Measurements from ENCODE around the gene CX3CR1.

The CX3CR1 gene

DNA sequence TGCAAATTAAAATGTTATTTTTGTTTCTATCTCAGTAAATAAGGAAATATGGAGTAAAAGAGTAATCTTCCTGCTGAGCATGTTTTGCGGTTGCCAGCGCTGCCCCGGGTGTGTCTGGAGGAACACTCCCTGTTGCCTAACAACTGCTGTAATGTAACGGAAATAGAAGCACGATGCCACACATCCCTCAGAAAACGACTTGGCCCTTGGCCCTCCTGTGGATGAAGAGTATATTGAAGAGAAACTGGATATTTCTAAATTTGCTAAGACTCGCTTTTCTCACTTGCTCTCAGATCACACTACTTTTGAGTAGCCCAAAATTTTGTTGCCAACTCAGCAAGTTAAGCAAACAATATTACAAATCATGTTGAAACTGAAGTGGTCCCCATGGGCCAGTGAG is 18.9 kb downstream of the CX3CR1 start (continued):
- TF ChIP-seq SCRT2 (tag by site-specific recombination; IDR thresholded peaks at IDR 0.05) = peak; percentile 48; the same call in 1 of the 2 replicates
- TF ChIP-seq ZNF366 (tag by site-specific recombination; conservative IDR thresholded peaks at IDR 0.05) = peak; percentile 57
- TF ChIP-seq KLF1 (tag by site-specific recombination; IDR thresholded peaks at IDR 0.05) = peak; percentile 34; the same call in 1 of the 2 replicates
- 0 out of 2 replicates have a peak, but pooled peaks have one; percentile 45 for TF ChIP-seq ZNF629 (tag by site-specific recombination; IDR thresholded peaks at IDR 0.05)
- 0 out of 2 replicates have a peak, but pooled peaks have one; percentile 13 for TF ChIP-seq ZNF600 (tag by site-specific recombination; IDR thresholded peaks at IDR 0.05)
- peak; percentile 58; the same call in 1 of the 2 replicates for TF ChIP-seq PRDM1 (tag by site-specific recombination; IDR thresholded peaks at IDR 0.05)
- 0 out of 2 replicates have a peak, but pooled peaks have one; percentile 25 for TF ChIP-seq SP7 (tag by site-specific recombination; IDR thresholded peaks at IDR 0.05)
- no peak for TF ChIP-seq ZNF174 (tag by site-specific recombination; IDR thresholded peaks at IDR 0.05)
- peak; percentile 23; the same call in 1 of the 2 replicates for TF ChIP-seq ZNF394 (tag by site-specific recombination; IDR thresholded peaks at IDR 0.05; ENCODE audit: borderline replicate concordance)
- TF ChIP-seq ZNF654 (tag by site-specific recombination; IDR thresholded peaks at IDR 0.05; ENCODE audit: low read depth) = peak; percentile 9; the same call in 1 of the 2 replicates
- 0 out of 2 replicates have a peak, but pooled peaks have one; percentile 41 for TF ChIP-seq WT1 (tag by site-specific recombination; IDR thresholded peaks at IDR 0.05)

DNA sequence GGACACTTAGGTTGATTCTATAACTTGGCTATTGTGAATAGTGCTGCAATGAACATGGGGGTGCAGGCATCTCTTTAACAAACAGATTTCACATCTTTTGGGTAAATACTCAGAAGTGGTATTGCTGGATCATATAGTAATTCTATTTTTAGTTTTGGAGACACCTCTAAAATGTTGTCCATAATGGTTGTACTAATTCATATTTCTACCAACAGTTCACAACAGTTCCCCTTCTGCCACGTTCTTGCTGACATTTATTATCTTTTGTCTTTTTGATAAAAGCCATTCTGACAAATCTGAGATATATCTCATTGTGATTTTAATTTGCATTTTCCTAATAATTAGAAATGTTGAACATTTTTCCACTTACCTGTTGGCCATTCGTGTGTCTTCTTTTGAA is 19.5 kb downstream of the CX3CR1 start:
- H3K36me3 ChIP-seq (ENCODE audit: control insufficient read depth in 2 of 2, insufficient read depth in 1 of 2, low read length in 2 of 2) = no peaks in the 10 kb centered on the region
- POLR2A ChIA-PET = no interaction called here
- H3K27ac ChIP-seq (ENCODE audit: extremely low read depth, low read depth, low read length) = no peak overlapping the region
- H3K9me3 ChIP-seq (ENCODE audit: control insufficient read depth, insufficient read depth, low read depth, low read length) = no peaks in the 10 kb centered on the region
- CTCF ChIA-PET = no interaction called here
- TF ChIP-seq ZFP3 (tag by site-specific recombination; IDR thresholded peaks at IDR 0.05; ENCODE audit: low read depth) = no peak
- TF ChIP-seq, protein P1, sequence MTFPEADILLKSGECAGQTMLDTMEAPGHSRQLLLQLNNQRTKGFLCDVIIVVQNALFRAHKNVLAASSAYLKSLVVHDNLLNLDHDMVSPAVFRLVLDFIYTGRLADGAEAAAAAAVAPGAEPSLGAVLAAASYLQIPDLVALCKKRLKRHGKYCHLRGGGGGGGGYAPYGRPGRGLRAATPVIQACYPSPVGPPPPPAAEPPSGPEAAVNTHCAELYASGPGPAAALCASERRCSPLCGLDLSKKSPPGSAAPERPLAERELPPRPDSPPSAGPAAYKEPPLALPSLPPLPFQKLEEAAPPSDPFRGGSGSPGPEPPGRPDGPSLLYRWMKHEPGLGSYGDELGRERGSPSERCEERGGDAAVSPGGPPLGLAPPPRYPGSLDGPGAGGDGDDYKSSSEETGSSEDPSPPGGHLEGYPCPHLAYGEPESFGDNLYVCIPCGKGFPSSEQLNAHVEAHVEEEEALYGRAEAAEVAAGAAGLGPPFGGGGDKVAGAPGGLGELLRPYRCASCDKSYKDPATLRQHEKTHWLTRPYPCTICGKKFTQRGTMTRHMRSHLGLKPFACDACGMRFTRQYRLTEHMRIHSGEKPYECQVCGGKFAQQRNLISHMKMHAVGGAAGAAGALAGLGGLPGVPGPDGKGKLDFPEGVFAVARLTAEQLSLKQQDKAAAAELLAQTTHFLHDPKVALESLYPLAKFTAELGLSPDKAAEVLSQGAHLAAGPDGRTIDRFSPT (tag by site-specific recombination; IDR thresholded peaks at IDR 0.05) = no peak
- TF ChIP-seq KLF10 (tag by site-specific recombination; IDR thresholded peaks at IDR 0.05) = no peak
- no peak for TF ChIP-seq ZNF133 (tag by site-specific recombination; IDR thresholded peaks at IDR 0.05)
- no peak for TF ChIP-seq KLF7 (tag by site-specific recombination; IDR thresholded peaks at IDR 0.05; ENCODE audit: borderline replicate concordance)
- no peaks in the 10 kb centered on the region for H3K4me1 ChIP-seq (ENCODE audit: control insufficient read depth, insufficient read depth, low read length)
- H3K4me3 ChIP-seq (ENCODE audit: low read depth, low read length) = no peak overlapping the region

DNA sequence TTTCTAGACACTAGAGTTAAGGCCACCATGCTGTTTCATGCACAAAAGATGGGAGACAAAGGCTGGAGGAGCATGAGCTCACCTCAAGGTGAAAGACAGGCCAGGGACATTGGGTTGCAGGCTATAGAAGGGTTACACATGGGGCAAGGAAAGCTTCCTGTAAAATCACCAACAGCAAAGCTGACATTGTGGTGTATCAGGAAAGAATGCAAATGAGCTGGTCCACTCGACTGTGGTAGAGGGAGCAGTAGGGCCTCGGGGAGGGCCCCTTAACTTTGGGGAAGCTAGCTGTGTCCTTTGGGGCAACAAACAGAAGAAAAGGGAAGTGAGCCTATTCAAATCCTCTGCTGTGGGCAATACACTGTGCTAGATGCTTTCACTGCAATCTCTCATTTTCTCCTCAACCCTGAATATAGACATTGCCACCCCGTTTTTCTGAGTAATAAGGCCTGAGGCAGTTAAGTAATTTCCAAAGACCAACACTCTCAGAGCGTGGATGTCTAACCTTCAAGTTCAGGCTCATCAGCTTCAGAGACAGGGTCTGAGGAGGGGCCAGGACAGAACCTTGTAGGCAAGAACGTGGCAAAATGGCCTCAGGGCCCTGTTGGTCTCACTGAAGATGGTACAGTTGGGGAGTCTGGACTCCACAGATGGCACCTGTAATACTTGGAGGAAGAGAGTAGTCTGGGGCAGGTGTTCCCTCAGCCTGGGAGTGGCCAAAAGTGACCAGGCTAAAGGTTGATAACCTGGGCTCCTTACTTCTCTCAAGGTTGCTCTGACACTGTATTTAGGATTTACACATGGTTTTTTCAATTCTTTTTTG is 24.1 kb downstream of the CX3CR1 start:
- H3K4me3 ChIP-seq (ENCODE audit: low read depth, low read length) = no peak overlapping the region
- TF ChIP-seq, protein P2, sequence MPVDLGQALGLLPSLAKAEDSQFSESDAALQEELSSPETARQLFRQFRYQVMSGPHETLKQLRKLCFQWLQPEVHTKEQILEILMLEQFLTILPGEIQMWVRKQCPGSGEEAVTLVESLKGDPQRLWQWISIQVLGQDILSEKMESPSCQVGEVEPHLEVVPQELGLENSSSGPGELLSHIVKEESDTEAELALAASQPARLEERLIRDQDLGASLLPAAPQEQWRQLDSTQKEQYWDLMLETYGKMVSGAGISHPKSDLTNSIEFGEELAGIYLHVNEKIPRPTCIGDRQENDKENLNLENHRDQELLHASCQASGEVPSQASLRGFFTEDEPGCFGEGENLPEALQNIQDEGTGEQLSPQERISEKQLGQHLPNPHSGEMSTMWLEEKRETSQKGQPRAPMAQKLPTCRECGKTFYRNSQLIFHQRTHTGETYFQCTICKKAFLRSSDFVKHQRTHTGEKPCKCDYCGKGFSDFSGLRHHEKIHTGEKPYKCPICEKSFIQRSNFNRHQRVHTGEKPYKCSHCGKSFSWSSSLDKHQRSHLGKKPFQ (tag by site-specific recombination; IDR thresholded peaks at IDR 0.05) = no peak
- TF ChIP-seq, protein P3, sequence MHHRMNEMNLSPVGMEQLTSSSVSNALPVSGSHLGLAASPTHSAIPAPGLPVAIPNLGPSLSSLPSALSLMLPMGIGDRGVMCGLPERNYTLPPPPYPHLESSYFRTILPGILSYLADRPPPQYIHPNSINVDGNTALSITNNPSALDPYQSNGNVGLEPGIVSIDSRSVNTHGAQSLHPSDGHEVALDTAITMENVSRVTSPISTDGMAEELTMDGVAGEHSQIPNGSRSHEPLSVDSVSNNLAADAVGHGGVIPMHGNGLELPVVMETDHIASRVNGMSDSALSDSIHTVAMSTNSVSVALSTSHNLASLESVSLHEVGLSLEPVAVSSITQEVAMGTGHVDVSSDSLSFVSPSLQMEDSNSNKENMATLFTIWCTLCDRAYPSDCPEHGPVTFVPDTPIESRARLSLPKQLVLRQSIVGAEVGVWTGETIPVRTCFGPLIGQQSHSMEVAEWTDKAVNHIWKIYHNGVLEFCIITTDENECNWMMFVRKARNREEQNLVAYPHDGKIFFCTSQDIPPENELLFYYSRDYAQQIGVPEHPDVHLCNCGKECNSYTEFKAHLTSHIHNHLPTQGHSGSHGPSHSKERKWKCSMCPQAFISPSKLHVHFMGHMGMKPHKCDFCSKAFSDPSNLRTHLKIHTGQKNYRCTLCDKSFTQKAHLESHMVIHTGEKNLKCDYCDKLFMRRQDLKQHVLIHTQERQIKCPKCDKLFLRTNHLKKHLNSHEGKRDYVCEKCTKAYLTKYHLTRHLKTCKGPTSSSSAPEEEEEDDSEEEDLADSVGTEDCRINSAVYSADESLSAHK (tag by site-specific recombination; IDR thresholded peaks at IDR 0.05) = no peak
- no peak for TF ChIP-seq OSR2 (tag by site-specific recombination; IDR thresholded peaks at IDR 0.05)
- TF ChIP-seq ZNF792 (tag by site-specific recombination; IDR thresholded peaks at IDR 0.05) = no peak
- TF ChIP-seq ZNF423 (tag by site-specific recombination; IDR thresholded peaks at IDR 0.05) = no peak
- TF ChIP-seq ZSCAN30 (tag by site-specific recombination; IDR thresholded peaks at IDR 0.05) = no peak
- TF ChIP-seq ZNF274 (IDR thresholded peaks at IDR 0.05; ENCODE audit: low read length) = no peak
- TF ChIP-seq ZNF274 (tag by site-specific recombination; IDR thresholded peaks at IDR 0.05; ENCODE audit: borderline replicate concordance) = no peak
- TF ChIP-seq, protein P4, sequence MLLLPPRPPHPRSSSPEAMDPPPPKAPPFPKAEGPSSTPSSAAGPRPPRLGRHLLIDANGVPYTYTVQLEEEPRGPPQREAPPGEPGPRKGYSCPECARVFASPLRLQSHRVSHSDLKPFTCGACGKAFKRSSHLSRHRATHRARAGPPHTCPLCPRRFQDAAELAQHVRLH (tag by site-specific recombination; IDR thresholded peaks at IDR 0.05) = no peak
- TF ChIP-seq ZNF514 (tag by site-specific recombination; IDR thresholded peaks at IDR 0.05) = no peak
- no peak for TF ChIP-seq ZNF664 (tag by site-specific recombination; IDR thresholded peaks at IDR 0.05)
- TF ChIP-seq ZBTB21 (tag by site-specific recombination; IDR thresholded peaks at IDR 0.05) = no peak

More for the DNA sequence above, 24.1 kb downstream of the CX3CR1 start:
- no peaks in the 10 kb centered on the region for H3K36me3 ChIP-seq (ENCODE audit: control insufficient read depth in 2 of 2, insufficient read depth in 1 of 2, low read length in 2 of 2)
- ChIA-PET POLR2A (no interaction called here), CTCF (no interaction called here)
- H3K27ac ChIP-seq (ENCODE audit: extremely low read depth, low read depth, low read length) = no peak overlapping the region
- no peaks in the 10 kb centered on the region for H3K4me1 ChIP-seq (ENCODE audit: control insufficient read depth, insufficient read depth, low read length)
- no peaks in the 10 kb centered on the region for H3K9me3 ChIP-seq (ENCODE audit: control insufficient read depth, insufficient read depth, low read depth, low read length)
